ENCODE results near the gene COPG2. TPM values are rescaled to one million over a fixed set of nuclear protein-coding genes. Genes with fewer than 3 reads are reported as not detected.
"Not testable (repeated sequence)": the region's sequence is repeated elsewhere in the genome, so short reads cannot be mapped to it uniquely, and the experiment has no call there.

Gene COPG2
- total RNA-seq, 1 experiment from 2014 or later = 26.0 TPM

DNA sequence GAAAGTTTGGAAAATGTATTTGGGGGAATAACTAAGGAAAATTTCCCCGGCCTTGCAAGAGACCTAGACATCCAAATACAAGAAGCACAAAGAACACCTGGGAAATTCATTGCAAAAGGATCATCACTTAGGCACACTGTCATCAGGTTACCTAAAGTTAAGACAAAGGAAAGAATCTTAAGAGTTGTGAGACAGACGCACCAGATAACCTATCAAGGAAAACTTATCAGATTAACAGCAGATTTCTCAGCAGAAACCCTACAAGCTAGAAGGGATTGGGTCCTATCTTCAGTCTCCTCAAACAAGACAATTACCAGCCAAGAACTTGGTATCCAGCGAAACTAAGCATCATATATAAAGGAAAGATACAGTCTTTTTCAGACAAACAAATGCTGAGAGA lies 93.4 kb downstream of the COPG2 start:
- DNase-seq (ENCODE audit: low read depth, low spot score); H3K4me3 ChIP-seq (ENCODE audit: low read depth in 2 of 2, low read length in 2 of 2); H3K9me3 ChIP-seq (ENCODE audit: control insufficient read depth, insufficient read depth, low read depth, low read length); intact Hi-C loops (cut with micrococcal nuclease; ENCODE audit: unreplicated experiment); H3K27me3 ChIP-seq (ENCODE audit: control insufficient read depth, insufficient read depth, low read length); CTCF ChIA-PET; H3K27ac ChIP-seq (ENCODE audit: low read length); BruUV-seq (replicated peaks); in situ Hi-C loops (cut with HindIII; ENCODE audit: low pct_unique_long_range_greater_than_20kb, low sequenced_read_pairs); ATAC-seq; H3K4me1 ChIP-seq (ENCODE audit: control insufficient read depth, insufficient read depth, low read length); H3K36me3 ChIP-seq (ENCODE audit: control insufficient read depth, insufficient read depth, low read length); POLR2A ChIA-PET: not testable (repeated sequence)

DNA sequence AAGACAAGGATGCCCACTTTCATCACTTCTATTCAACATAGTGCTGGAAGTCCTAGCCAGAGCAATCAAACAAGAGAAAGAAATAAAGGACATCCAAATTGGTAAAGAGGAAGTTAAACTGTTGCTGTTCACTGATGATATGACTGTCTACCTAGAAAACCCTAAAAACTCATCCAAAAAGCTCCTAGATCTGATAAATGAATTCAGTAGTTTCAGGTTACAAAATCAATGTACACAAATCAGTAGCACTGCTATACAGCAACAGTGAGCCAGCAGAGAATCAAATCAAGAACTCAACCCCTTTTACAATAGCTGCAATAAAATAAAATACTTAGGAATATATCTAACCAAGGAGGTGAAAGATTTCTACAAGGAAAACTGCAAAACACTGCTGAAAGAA lies 98.4 kb downstream of the COPG2 start:
- H3K4me1 ChIP-seq (ENCODE audit: control insufficient read depth, insufficient read depth, low read length); ATAC-seq; intact Hi-C loops (cut with micrococcal nuclease; ENCODE audit: unreplicated experiment); H3K9me3 ChIP-seq (ENCODE audit: control insufficient read depth, insufficient read depth, low read depth, low read length); H3K27ac ChIP-seq (ENCODE audit: low read length); H3K27me3 ChIP-seq (ENCODE audit: control insufficient read depth, insufficient read depth, low read length); in situ Hi-C loops (cut with HindIII; ENCODE audit: low pct_unique_long_range_greater_than_20kb, low sequenced_read_pairs); DNase-seq (ENCODE audit: low read depth, low spot score); H3K4me3 ChIP-seq (ENCODE audit: low read depth in 2 of 2, low read length in 2 of 2); POLR2A ChIA-PET; CTCF ChIA-PET; H3K36me3 ChIP-seq (ENCODE audit: control insufficient read depth, insufficient read depth, low read length); BruUV-seq (replicated peaks): not testable (repeated sequence)

- H3K27ac ChIP-seq (ENCODE audit: low read length) = no peak overlapping the region
- intact Hi-C loops (cut with micrococcal nuclease; ENCODE audit: unreplicated experiment) = no loop called here
- H3K4me1 ChIP-seq (ENCODE audit: control insufficient read depth, insufficient read depth, low read length) = no peaks in the 10 kb centered on the region
- H3K9me3 ChIP-seq (ENCODE audit: control insufficient read depth, insufficient read depth, low read depth, low read length) = no peaks in the 10 kb centered on the region
- ChIA-PET POLR2A (no interaction called here), CTCF (no interaction called here)
- TF ChIP-seq POLR2AphosphoS5 (IDR thresholded peaks at IDR 0.05; ENCODE audit: low read depth, low read length) (no peak), TCF7L2 (IDR thresholded peaks at IDR 0.05; ENCODE audit: low read depth, low read length) (no peak)
- in situ Hi-C loops (cut with HindIII; ENCODE audit: low pct_unique_long_range_greater_than_20kb, low sequenced_read_pairs) = no loop called here
- no peaks in the 10 kb centered on the region for H3K36me3 ChIP-seq (ENCODE audit: control insufficient read depth, insufficient read depth, low read length)
- no peak for DNase-seq (ENCODE audit: low read depth, low spot score)
- ATAC-seq = no peak
- no TSS peak for BruUV-seq (replicated peaks)
- H3K4me3 ChIP-seq (ENCODE audit: low read depth in 2 of 2, low read length in 2 of 2) = no peak overlapping the region
- no peaks in the 10 kb centered on the region for H3K27me3 ChIP-seq (ENCODE audit: control insufficient read depth, insufficient read depth, low read length)
These were observed 101.7 kb downstream of the COPG2 start for GRCh38 chr7:130566898-130567280.

DNA sequence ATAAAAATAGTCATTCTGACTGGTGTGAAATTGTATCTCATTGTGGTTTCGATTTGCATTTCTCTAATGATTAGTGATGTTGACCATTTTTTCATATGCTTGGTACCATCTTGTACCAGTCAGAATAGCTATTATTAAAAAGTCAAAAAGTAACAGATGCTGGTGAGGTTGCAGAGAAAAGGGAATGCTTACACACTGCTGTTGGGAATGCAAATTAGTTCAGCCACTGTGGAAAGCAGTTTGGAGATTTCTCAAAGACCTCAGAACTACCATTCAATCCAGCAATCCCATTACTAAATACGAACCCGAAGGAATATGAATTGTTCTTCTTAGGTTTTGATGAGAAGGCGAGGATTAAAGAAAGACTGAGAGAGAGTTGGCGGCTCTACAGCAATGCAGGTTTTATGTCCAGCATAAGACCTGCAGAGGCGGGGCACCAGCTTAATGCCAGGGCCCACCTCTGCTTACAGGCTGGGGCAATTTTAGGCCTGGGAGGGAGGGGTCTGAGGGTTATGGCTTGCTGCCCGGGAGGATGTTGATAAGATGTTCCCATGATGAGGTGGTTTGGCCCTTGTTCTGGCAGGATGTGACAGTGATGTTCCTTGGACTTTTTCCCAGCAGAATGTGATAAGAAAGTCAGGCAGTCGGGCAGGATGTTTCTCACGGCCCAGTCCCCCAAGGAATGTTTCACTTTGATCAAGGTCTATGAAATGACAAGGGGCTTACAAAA lies 102.2 kb downstream of the COPG2 start:
- CTCF ChIA-PET = no interaction called here
- POLR2A ChIA-PET = no interaction called here
- BruUV-seq (replicated peaks) = no TSS peak
- Histone ChIP-seq H3K36me3 (ENCODE audit: control insufficient read depth, insufficient read depth, low read length) (no peaks in the 10 kb centered on the region), H3K4me3 (ENCODE audit: low read depth in 2 of 2, low read length in 2 of 2) (no peak overlapping the region), H3K27ac (ENCODE audit: low read length) (no peak overlapping the region), H3K4me1 (ENCODE audit: control insufficient read depth, insufficient read depth, low read length) (no peaks in the 10 kb centered on the region), H3K9me3 (ENCODE audit: control insufficient read depth, insufficient read depth, low read depth, low read length) (no peaks in the 10 kb centered on the region), H3K27me3 (ENCODE audit: control insufficient read depth, insufficient read depth, low read length) (no peaks in the 10 kb centered on the region)
- intact Hi-C loops (cut with micrococcal nuclease; ENCODE audit: unreplicated experiment) = no loop called here
- DNase-seq (ENCODE audit: low read depth, low spot score) = no peak
- ATAC-seq = no peak
- in situ Hi-C loops (cut with HindIII; ENCODE audit: low pct_unique_long_range_greater_than_20kb, low sequenced_read_pairs) = no loop called here
- TF ChIP-seq TCF7L2 (IDR thresholded peaks at IDR 0.05; ENCODE audit: low read depth, low read length) = no peak
- TF ChIP-seq POLR2AphosphoS5 (IDR thresholded peaks at IDR 0.05; ENCODE audit: low read depth, low read length) = no peak
- no peak for TF ChIP-seq SIN3A (IDR thresholded peaks at IDR 0.05; ENCODE audit: borderline replicate concordance, insufficient read depth, low read depth, low read length)
- TF ChIP-seq CTCF (IDR thresholded peaks at IDR 0.05) = no peak
- no peak for TF ChIP-seq REST (IDR thresholded peaks at IDR 0.05; ENCODE audit: insufficient read depth in 1 of 2, low read depth in 2 of 2, low read length in 1 of 2)

Measured in Panc1 (cell line).